Measurements from ENCODE around the gene HPCAL1. TPM values are rescaled to one million over a fixed set of nuclear protein-coding genes. Genes with fewer than 3 reads are reported as not detected.

The HPCAL1 gene
- total RNA-seq, 1 experiment from 2014 or later, result 5.0 TPM

DNA sequence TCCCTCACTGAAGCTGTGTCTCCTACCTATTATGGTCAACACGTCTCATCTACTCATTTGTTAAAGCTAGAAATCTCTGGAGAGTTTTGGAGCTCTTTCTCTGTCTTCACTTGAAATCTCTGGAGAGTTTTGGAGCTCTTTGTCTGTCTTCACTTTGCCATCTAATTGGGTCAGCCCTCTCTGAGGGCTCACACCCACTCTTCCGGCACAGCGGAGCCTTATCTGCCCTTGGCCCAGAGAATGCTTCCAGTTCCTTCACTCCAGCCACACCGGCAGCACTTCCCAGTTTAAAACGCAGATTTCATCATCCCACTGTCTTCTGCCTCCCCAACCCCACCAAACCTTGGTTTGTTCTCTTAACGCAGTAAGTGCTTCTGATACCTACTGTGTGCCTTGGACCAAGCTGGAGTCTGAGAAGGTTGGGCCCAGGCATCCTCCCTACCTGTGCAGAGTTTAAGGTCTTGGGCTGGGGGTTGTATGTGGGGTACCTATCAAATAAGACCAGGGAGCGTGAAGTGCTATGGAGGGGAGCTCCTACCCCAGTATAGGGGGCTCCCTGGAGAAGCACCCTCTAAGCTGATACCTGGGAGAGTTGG lies 5.0 kb downstream of the HPCAL1 start:
- Histone ChIP-seq H3K9me3 (ENCODE audit: low read length) (no peaks in the 10 kb centered on the region), H3K27me3 (ENCODE audit: low read length) (no peaks in the 10 kb centered on the region; the same call in 1 of the 2 replicates), H3K4me2 (ENCODE audit: low read depth, low read length, poor library complexity, severe bottlenecking) (no peak overlapping the region), H3K4me1 (ENCODE audit: low read length) (peaks cover 12% of the 10 kb centered on the region), H3K79me2 (ENCODE audit: low read length) (no peaks in the 10 kb centered on the region), H3K27ac (ENCODE audit: low read length) (no peak overlapping the region), H2AFZ (ENCODE audit: low read length) (no peak overlapping the region), H3K36me3 (ENCODE audit: insufficient read depth, low read length) (no peaks in the 10 kb centered on the region), H4K20me1 (ENCODE audit: insufficient read depth, low read depth, low read length) (0 out of 2 replicates have a peak, but pooled peaks cover 18% of the 10 kb centered on the region), H3K9ac (ENCODE audit: low read length) (no peak overlapping the region), H3K4me3 (ENCODE audit: low read length) (no peak overlapping the region), H3K9me2 (replicated peaks; ENCODE audit: insufficient read depth, low read length) (no peaks in the 10 kb centered on the region)
- DNase-seq, result no peak

DNA sequence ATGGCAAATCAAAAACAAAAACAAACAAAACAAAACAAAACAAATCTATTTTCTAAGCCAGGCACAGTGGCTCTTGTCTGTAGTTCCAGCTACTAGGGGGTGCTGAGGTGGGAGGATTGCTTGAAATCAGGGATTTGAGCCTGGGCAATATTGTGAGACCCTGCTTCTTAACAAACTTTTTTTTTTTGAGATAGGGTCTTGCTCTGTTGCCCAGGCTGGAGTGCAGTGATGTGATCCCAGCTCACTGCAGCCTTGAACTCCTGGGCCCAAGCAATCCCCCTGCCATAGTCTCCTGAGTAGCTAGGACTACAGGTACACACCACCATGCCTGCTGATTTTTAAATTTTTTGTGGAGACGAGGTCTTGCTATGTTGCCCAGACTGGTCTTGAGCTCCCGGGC lies 6.2 kb downstream of the HPCAL1 start:
- no peak for DNase-seq
- Histone ChIP-seq H3K4me1 (ENCODE audit: low read length) (peaks cover 1% of the 10 kb centered on the region; the same call in 1 of the 2 replicates), H2AFZ (ENCODE audit: low read length) (no peak overlapping the region), H3K79me2 (ENCODE audit: low read length) (no peaks in the 10 kb centered on the region), H3K4me2 (ENCODE audit: low read depth, low read length, poor library complexity, severe bottlenecking) (no peak overlapping the region), H3K27ac (ENCODE audit: low read length) (no peak overlapping the region), H4K20me1 (ENCODE audit: insufficient read depth, low read depth, low read length) (0 out of 2 replicates have a peak, but pooled peaks cover 18% of the 10 kb centered on the region), H3K9me2 (replicated peaks; ENCODE audit: insufficient read depth, low read length) (no peaks in the 10 kb centered on the region), H3K9me3 (ENCODE audit: low read length) (no peaks in the 10 kb centered on the region), H3K27me3 (ENCODE audit: low read length) (no peaks in the 10 kb centered on the region; the same call in 1 of the 2 replicates), H3K9ac (ENCODE audit: low read length) (no peak overlapping the region), H3K4me3 (ENCODE audit: low read length) (no peak overlapping the region), H3K36me3 (ENCODE audit: insufficient read depth, low read length) (no peaks in the 10 kb centered on the region)

DNA sequence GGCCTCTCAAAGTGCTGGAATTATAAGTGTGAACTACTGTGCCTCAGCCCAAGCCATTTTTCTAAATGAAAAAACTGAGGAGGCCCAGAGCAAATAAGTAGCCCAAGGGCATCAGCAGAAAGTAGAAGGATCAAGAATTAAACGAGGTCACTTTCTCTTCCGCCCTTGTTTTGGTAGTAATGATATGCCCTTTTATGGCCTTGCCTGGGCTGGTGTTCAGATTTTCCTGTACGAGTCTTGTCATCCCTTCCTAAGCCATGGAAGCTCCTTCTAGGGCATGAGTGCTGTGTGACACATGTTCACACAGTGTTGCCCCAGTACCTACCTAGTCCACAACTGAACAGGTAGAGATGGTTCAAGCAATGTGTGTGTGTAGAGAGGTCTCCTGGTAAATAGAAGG lies 6.6 kb downstream of the HPCAL1 start:
- H3K4me3 ChIP-seq (ENCODE audit: low read length), result no peak overlapping the region
- no peak overlapping the region for H2AFZ ChIP-seq (ENCODE audit: low read length)
- DNase-seq, result no peak
- H3K79me2 ChIP-seq (ENCODE audit: low read length), result no peaks in the 10 kb centered on the region
- H3K9me2 ChIP-seq (replicated peaks; ENCODE audit: insufficient read depth, low read length), result no peaks in the 10 kb centered on the region
- no peak overlapping the region for H3K4me2 ChIP-seq (ENCODE audit: low read depth, low read length, poor library complexity, severe bottlenecking)
- H4K20me1 ChIP-seq (ENCODE audit: insufficient read depth, low read depth, low read length), result 0 out of 2 replicates have a peak, but pooled peaks cover 18% of the 10 kb centered on the region
- H3K9me3 ChIP-seq (ENCODE audit: low read length), result no peaks in the 10 kb centered on the region
- H3K36me3 ChIP-seq (ENCODE audit: insufficient read depth, low read length), result no peaks in the 10 kb centered on the region
- H3K9ac ChIP-seq (ENCODE audit: low read length), result no peak overlapping the region
- H3K4me1 ChIP-seq (ENCODE audit: low read length), result no peaks in the 10 kb centered on the region
- no peak overlapping the region for H3K27ac ChIP-seq (ENCODE audit: low read length)
- no peaks in the 10 kb centered on the region; the same call in 1 of the 2 replicates for H3K27me3 ChIP-seq (ENCODE audit: low read length)

DNA sequence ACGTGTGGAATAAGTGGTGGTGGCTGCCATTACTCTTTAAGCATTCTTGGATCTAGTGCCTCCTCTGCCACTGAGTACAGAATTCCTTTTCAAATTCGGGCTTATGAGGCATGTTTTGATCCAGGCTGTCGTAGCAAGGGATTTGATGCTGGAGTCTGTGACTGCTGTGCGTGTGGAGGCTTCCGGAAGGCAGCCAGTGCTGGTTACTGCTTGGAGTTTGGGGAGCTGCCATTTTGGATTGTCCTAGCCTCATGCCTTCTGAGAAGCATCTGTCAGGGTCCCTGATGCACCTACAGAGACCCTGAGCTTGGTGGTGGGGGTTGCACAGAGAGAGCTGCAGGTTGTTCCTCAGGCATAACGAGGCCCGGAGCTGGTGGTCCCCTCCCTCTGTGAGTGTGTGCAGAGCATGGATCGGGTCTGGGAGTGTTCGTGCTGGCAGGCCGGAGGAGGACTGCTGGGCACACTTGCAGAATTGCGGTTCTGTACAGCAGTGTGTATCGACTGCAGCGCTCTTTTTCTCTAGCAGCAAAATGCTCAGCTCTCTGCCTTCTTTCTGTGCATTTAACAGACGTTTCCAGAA lies 7.7 kb downstream of the HPCAL1 start:
- no peak for DNase-seq
- Histone ChIP-seq H3K4me1 (ENCODE audit: low read length) (no peaks in the 10 kb centered on the region), H3K9me2 (replicated peaks; ENCODE audit: insufficient read depth, low read length) (no peaks in the 10 kb centered on the region), H3K79me2 (ENCODE audit: low read length) (no peaks in the 10 kb centered on the region), H3K4me2 (ENCODE audit: low read depth, low read length, poor library complexity, severe bottlenecking) (no peak overlapping the region), H2AFZ (ENCODE audit: low read length) (no peak overlapping the region), H4K20me1 (ENCODE audit: insufficient read depth, low read depth, low read length) (0 out of 2 replicates have a peak, but pooled peaks cover 18% of the 10 kb centered on the region), H3K4me3 (ENCODE audit: low read length) (no peak overlapping the region), H3K27me3 (ENCODE audit: low read length) (no peaks in the 10 kb centered on the region; the same call in 1 of the 2 replicates), H3K27ac (ENCODE audit: low read length) (no peak overlapping the region), H3K36me3 (ENCODE audit: insufficient read depth, low read length) (no peaks in the 10 kb centered on the region), H3K9ac (ENCODE audit: low read length) (no peak overlapping the region), H3K9me3 (ENCODE audit: low read length) (no peaks in the 10 kb centered on the region)

DNA sequence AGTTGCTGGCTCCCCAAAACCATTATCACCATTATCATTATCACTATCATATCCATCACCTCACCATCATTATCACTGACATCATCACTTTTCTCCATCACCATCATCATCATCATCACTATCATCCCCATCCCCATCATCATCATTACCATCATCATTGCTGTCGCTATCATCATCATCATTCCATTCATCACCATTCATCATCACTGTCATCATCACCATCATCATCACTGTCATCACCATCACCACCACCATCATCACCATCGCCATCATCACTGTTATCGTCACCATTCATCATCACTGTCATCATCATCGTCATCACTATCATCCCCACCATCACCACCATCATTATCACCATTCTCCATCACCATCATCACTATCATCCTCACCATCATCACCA lies 9.0 kb downstream of the HPCAL1 start:
- Histone ChIP-seq H3K4me1 (ENCODE audit: low read length) (no peaks in the 10 kb centered on the region), H3K27ac (ENCODE audit: low read length) (no peak overlapping the region), H3K4me3 (ENCODE audit: low read length) (no peak overlapping the region), H3K36me3 (ENCODE audit: insufficient read depth, low read length) (no peaks in the 10 kb centered on the region), H3K9me2 (replicated peaks; ENCODE audit: insufficient read depth, low read length) (no peaks in the 10 kb centered on the region), H3K79me2 (ENCODE audit: low read length) (no peaks in the 10 kb centered on the region), H3K27me3 (ENCODE audit: low read length) (no peaks in the 10 kb centered on the region; the same call in 1 of the 2 replicates), H3K4me2 (ENCODE audit: low read depth, low read length, poor library complexity, severe bottlenecking) (no peak overlapping the region), H3K9me3 (ENCODE audit: low read length) (no peaks in the 10 kb centered on the region), H3K9ac (ENCODE audit: low read length) (no peak overlapping the region), H4K20me1 (ENCODE audit: insufficient read depth, low read depth, low read length) (0 out of 2 replicates have a peak, but pooled peaks cover 17% of the 10 kb centered on the region), H2AFZ (ENCODE audit: low read length) (no peak overlapping the region)
- no peak for DNase-seq

DNA sequence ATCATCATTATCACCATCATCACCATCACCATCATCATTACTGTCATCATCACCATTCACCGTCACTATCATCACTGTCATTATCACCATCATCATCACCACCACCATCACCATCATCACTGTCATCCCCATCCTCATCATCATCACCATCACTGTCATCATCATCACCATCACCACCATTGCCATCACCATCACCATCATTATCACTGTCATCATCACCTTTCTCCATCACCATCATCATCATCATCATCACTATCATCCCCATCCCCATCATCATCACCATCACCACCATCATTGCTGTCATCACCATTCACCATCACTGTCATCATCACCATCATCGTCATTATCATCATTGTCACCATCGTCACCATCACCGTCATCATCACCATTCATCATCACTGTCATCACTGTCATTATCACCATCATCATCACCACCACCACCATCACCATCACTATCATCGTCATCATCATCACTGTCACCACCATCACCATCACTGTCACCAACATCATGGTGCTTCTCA lies 9.8 kb downstream of the HPCAL1 start:
- Histone ChIP-seq H3K79me2 (ENCODE audit: low read length) (no peaks in the 10 kb centered on the region), H3K9me2 (replicated peaks; ENCODE audit: insufficient read depth, low read length) (no peaks in the 10 kb centered on the region), H3K4me3 (ENCODE audit: low read length) (no peak overlapping the region), H3K27ac (ENCODE audit: low read length) (no peak overlapping the region), H3K9ac (ENCODE audit: low read length) (no peak overlapping the region), H3K27me3 (ENCODE audit: low read length) (no peaks in the 10 kb centered on the region; the same call in 1 of the 2 replicates), H4K20me1 (ENCODE audit: insufficient read depth, low read depth, low read length) (0 out of 2 replicates have a peak, but pooled peaks cover 11% of the 10 kb centered on the region), H2AFZ (ENCODE audit: low read length) (no peak overlapping the region), H3K36me3 (ENCODE audit: insufficient read depth, low read length) (no peaks in the 10 kb centered on the region), H3K4me2 (ENCODE audit: low read depth, low read length, poor library complexity, severe bottlenecking) (no peak overlapping the region), H3K9me3 (ENCODE audit: low read length) (no peaks in the 10 kb centered on the region), H3K4me1 (ENCODE audit: low read length) (no peaks in the 10 kb centered on the region)
- DNase-seq, result no peak

DNA sequence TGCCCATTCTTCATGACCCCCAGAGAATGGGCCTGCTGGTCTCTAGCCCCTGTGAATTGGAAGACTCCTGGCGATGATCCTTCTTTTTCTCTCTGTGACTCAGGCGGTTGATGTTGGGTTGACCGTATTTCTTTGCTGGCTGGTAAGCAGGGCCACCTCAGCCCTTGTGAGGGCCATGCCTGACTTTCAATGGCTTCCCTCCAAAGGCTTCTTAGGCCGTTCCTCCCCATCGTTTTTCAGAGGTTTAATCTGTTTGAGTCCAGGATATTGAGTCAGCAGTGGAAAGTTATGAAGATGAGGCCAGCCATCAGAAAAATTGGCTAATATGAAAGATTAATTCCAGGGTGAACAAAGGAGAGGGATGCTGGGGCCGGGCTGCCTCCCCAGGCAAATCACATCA lies 13.6 kb downstream of the HPCAL1 start:
- no peaks in the 10 kb centered on the region for H3K36me3 ChIP-seq (ENCODE audit: insufficient read depth, low read length)
- H3K27ac ChIP-seq (ENCODE audit: low read length), result no peak overlapping the region
- H3K27me3 ChIP-seq (ENCODE audit: low read length), result no peaks in the 10 kb centered on the region; the same call in 1 of the 2 replicates
- no peak overlapping the region for H3K4me3 ChIP-seq (ENCODE audit: low read length)
- DNase-seq, result no peak
- H3K79me2 ChIP-seq (ENCODE audit: low read length), result no peaks in the 10 kb centered on the region
- H2AFZ ChIP-seq (ENCODE audit: low read length), result no peak overlapping the region
- no peaks in the 10 kb centered on the region for H3K4me1 ChIP-seq (ENCODE audit: low read length)
- 0 out of 2 replicates have a peak, but pooled peaks cover 3% of the 10 kb centered on the region for H4K20me1 ChIP-seq (ENCODE audit: insufficient read depth, low read depth, low read length)
- no peaks in the 10 kb centered on the region for H3K9me2 ChIP-seq (replicated peaks; ENCODE audit: insufficient read depth, low read length)
- no peak overlapping the region for H3K9ac ChIP-seq (ENCODE audit: low read length)
- H3K9me3 ChIP-seq (ENCODE audit: low read length), result no peaks in the 10 kb centered on the region
- H3K4me2 ChIP-seq (ENCODE audit: low read depth, low read length, poor library complexity, severe bottlenecking), result no peak overlapping the region

DNA sequence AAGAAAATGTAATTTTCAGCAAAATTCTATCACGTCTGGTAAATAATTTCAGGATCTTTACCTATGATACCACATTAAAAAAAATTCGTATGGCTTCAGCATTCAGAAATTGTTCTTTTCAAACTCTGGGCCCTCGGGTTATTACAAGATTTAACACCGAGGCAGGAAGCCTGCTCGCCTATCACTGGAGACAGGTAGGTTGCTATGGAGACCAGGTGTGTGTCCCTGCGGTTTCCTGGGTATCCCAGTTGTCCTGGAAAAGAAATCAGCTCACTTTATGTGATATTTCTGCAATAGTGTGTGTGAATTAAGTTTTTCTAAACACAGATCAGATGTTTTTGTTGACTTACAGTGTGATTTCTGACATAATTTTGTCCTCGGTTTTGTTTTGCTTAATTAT lies 14.2 kb downstream of the HPCAL1 start:
- Histone ChIP-seq H3K79me2 (ENCODE audit: low read length) (no peaks in the 10 kb centered on the region), H2AFZ (ENCODE audit: low read length) (no peak overlapping the region), H3K9me2 (replicated peaks; ENCODE audit: insufficient read depth, low read length) (no peaks in the 10 kb centered on the region), H3K4me1 (ENCODE audit: low read length) (no peaks in the 10 kb centered on the region), H4K20me1 (ENCODE audit: insufficient read depth, low read depth, low read length) (0 out of 2 replicates have a peak, but pooled peaks cover 3% of the 10 kb centered on the region), H3K27ac (ENCODE audit: low read length) (no peak overlapping the region), H3K27me3 (ENCODE audit: low read length) (no peaks in the 10 kb centered on the region; the same call in 1 of the 2 replicates), H3K9ac (ENCODE audit: low read length) (no peak overlapping the region), H3K4me3 (ENCODE audit: low read length) (no peak overlapping the region), H3K9me3 (ENCODE audit: low read length) (no peaks in the 10 kb centered on the region), H3K36me3 (ENCODE audit: insufficient read depth, low read length) (no peaks in the 10 kb centered on the region), H3K4me2 (ENCODE audit: low read depth, low read length, poor library complexity, severe bottlenecking) (no peak overlapping the region)
- no peak for DNase-seq
